ENCODE measurements around the gene CLNK. TPM values are rescaled to one million over a fixed set of nuclear protein-coding genes. Genes with fewer than 3 reads are reported as not detected.

CLNK gene
- total and polyA plus RNA-seq, 7 donors = 0.44 TPM; not detected in 6

- WGBS, 2 donors = 61 to 79% methylated on average over 13 of the region's 13 CpGs
- no peaks in the 10 kb centered on the region for H3K9me3 ChIP-seq
- H3K27ac ChIP-seq = no peak overlapping the region
- H3K4me1 ChIP-seq = peaks cover 0 to 4% (median 2%) of the 10 kb centered on the region in 4 donors
- no peak overlapping the region for H3K4me3 ChIP-seq
- TF ChIP-seq EP300 (IDR thresholded peaks at IDR 0.05) (no peak), POLR2AphosphoS5 (IDR thresholded peaks at IDR 0.05) (no peak), POLR2A (IDR thresholded peaks at IDR 0.05) (no peak), CTCF (IDR thresholded peaks at IDR 0.05) (no peak)
- intact Hi-C loops (cut with DNase I) = loop anchor here (2.0 kb wide), 1 partner anchor 396 kb away; no protein-coding TSS in a partner anchor
- no peaks in the 10 kb centered on the region for H3K36me3 ChIP-seq
- DNase-seq = no peak
- no peaks in the 10 kb centered on the region for H3K27me3 ChIP-seq
These were observed 131.8 kb downstream of the CLNK start for GRCh38 chr4:10552591-10553280.

GRCh38 chr4:10535912-10536311 is 148.7 kb downstream of the CLNK start:
- H3K36me3 ChIP-seq = no peaks in the 10 kb centered on the region
- no peak overlapping the region for H3K4me3 ChIP-seq
- H3K27ac ChIP-seq = no peak overlapping the region
- no peak for DNase-seq
- intact Hi-C loops (cut with DNase I) = no loop called here
- H3K4me1 ChIP-seq = no peaks in the 10 kb centered on the region
- no peak for TF ChIP-seq POLR2AphosphoS5 (IDR thresholded peaks at IDR 0.05)
- no peaks in the 10 kb centered on the region for H3K27me3 ChIP-seq
- H3K9me3 ChIP-seq = no peaks in the 10 kb centered on the region
- WGBS, 2 donors = 78 to 84% methylated on average over 5 of the region's 5 CpGs

GRCh38 chr4:10534820-10535219 is 149.7 kb downstream of the CLNK start:
- no peak for DNase-seq
- H3K27me3 ChIP-seq = no peaks in the 10 kb centered on the region
- H3K9me3 ChIP-seq = no peaks in the 10 kb centered on the region
- no peak overlapping the region for H3K27ac ChIP-seq
- H3K36me3 ChIP-seq = no peaks in the 10 kb centered on the region
- no peak for TF ChIP-seq CTCF (IDR thresholded peaks at IDR 0.05)
- TF ChIP-seq EP300 (IDR thresholded peaks at IDR 0.05) = no peak
- TF ChIP-seq POLR2A (IDR thresholded peaks at IDR 0.05) = no peak
- no peak for TF ChIP-seq POLR2AphosphoS5 (IDR thresholded peaks at IDR 0.05)
- intact Hi-C loops (cut with DNase I) = no loop called here
- 20 to 58% methylated on average over 6 of the region's 6 CpGs for WGBS, 2 donors
- no peaks in the 10 kb centered on the region for H3K4me1 ChIP-seq
- H3K4me3 ChIP-seq = no peak overlapping the region

- Histone ChIP-seq H3K4me1 (no peaks in the 10 kb centered on the region), H3K36me3 (no peaks in the 10 kb centered on the region), H3K27ac (no peak overlapping the region), H3K4me3 (no peak overlapping the region), H3K9me3 (no peaks in the 10 kb centered on the region), H3K27me3 (no peaks in the 10 kb centered on the region)
- 82 to 86% methylated on average over 2 of the region's 2 CpGs for whole genome bisulfite sequencing, 2 donors
- no peak for TF ChIP-seq EP300 (IDR thresholded peaks at IDR 0.05)
- TF ChIP-seq POLR2AphosphoS5 (IDR thresholded peaks at IDR 0.05) = no peak
- no peak for TF ChIP-seq CTCF (IDR thresholded peaks at IDR 0.05)
- no peak for TF ChIP-seq POLR2A (IDR thresholded peaks at IDR 0.05)
- DNase-seq = no peak
- intact Hi-C loops (cut with DNase I) = no loop called here
These were observed 152.4 kb downstream of the CLNK start for GRCh38 chr4:10532155-10532554.

- no peak for DNase-seq
- no peaks in the 10 kb centered on the region for H3K36me3 ChIP-seq
- intact Hi-C loops (cut with DNase I) = no loop called here
- H3K4me1 ChIP-seq = no peaks in the 10 kb centered on the region
- TF ChIP-seq CTCF (IDR thresholded peaks at IDR 0.05) (no peak), EP300 (IDR thresholded peaks at IDR 0.05) (no peak), POLR2A (IDR thresholded peaks at IDR 0.05) (no peak), POLR2AphosphoS5 (IDR thresholded peaks at IDR 0.05) (no peak)
- peak overlapping the region in 1 of 4 donors; percentile 12 for H3K27ac ChIP-seq
- no peak overlapping the region for H3K4me3 ChIP-seq
- 61 to 81% methylated on average over 11 of the region's 11 CpGs for WGBS, 2 donors
- H3K27me3 ChIP-seq = no peaks in the 10 kb centered on the region
- no peaks in the 10 kb centered on the region for H3K9me3 ChIP-seq
These were observed 154.3 kb downstream of the CLNK start for GRCh38 chr4:10530137-10530786.
